ENCODE data around the gene TXNDC11.

Gene TXNDC11

GRCh38 chr16:11672206-11673090 lies 70.2 kb downstream of the TXNDC11 start:
- no peak for ATAC-seq

GRCh38 chr16:11671676-11672075 lies 71.0 kb downstream of the TXNDC11 start:
- no peak for ATAC-seq

GRCh38 chr16:11671271-11671670 lies 71.4 kb downstream of the TXNDC11 start:
- no peak for ATAC-seq

- ATAC-seq, result peak; percentile 18 to 31
Observed at GRCh38 chr16:11670171-11671131, 72.2 kb downstream of the TXNDC11 start.

- no peak for ATAC-seq
Observed at GRCh38 chr16:11669380-11670146, 73.1 kb downstream of the TXNDC11 start.

- ATAC-seq, result no peak
Observed at GRCh38 chr16:11668623-11669379, 73.9 kb downstream of the TXNDC11 start.

- ATAC-seq, result peak; percentile 90 to 91
Observed at GRCh38 chr16:11667824-11668622, 74.6 kb downstream of the TXNDC11 start, which contains the start of gene SNN. Gene SNN (plus strand): TSS chr16:11668455. CDS start chr16:11676060, 7,605 bp downstream.

- no peak for ATAC-seq
Observed at GRCh38 chr16:11667221-11667823, 75.3 kb downstream of the TXNDC11 start.

GRCh38 chr16:11666103-11667055 lies 76.3 kb downstream of the TXNDC11 start:
- no peak for ATAC-seq

GRCh38 chr16:11665071-11665491 lies 77.6 kb downstream of the TXNDC11 start:
- no peak for ATAC-seq

- no peak for ATAC-seq
Observed at GRCh38 chr16:11662582-11662981, 80.1 kb downstream of the TXNDC11 start.

- no peak for ATAC-seq
Observed at GRCh38 chr16:11660565-11660964, 82.1 kb downstream of the TXNDC11 start.

- no peak for ATAC-seq
Observed at GRCh38 chr16:11658896-11659708, 83.6 kb downstream of the TXNDC11 start.

GRCh38 chr16:11657556-11657955 lies 85.1 kb downstream of the TXNDC11 start:
- ATAC-seq, result no peak

- ATAC-seq, result peak in 1 of 2 donors; percentile 17
Observed at GRCh38 chr16:11655655-11656054, 87.0 kb downstream of the TXNDC11 start.

- no peak for ATAC-seq
Observed at GRCh38 chr16:11651796-11652195, 90.9 kb downstream of the TXNDC11 start.

- ATAC-seq, result no peak
Observed at GRCh38 chr16:11650641-11651591, 91.7 kb downstream of the TXNDC11 start.
